HUES64 (cell line): ENCODE measurements around the gene PEX10.
A peak's percentile ranks its signal among the peaks of the same experiment; 100 is the strongest.

Experiments
- H3K27ac ChIP-seq: 2 replicates; pipeline ENCODE4 v1.7.0; 2013; ENCODE audit warnings: low read depth, low read length, inconsistent platforms
- H3K27me3 ChIP-seq: 2 replicates; pipeline ENCODE4 v1.6.1; 2013; ENCODE audit warnings: mild to moderate bottlenecking, low read length; ENCODE audit not compliant: insufficient read depth
- H3K36me3 ChIP-seq: 2 replicates; pipeline ENCODE4 v1.6.1; 2013; ENCODE audit warnings: mild to moderate bottlenecking, low read length; ENCODE audit not compliant: insufficient read depth
- H3K4me1 ChIP-seq: 2 replicates; pipeline ENCODE4 v1.6.1; 2013; ENCODE audit warnings: mild to moderate bottlenecking, low read length, moderate library complexity; ENCODE audit not compliant: insufficient read depth
- H3K4me3 ChIP-seq: 2 replicates; pipeline ENCODE4 v1.5.1; 2013; ENCODE audit warnings: mild to moderate bottlenecking, low read length, moderate library complexity
- H3K9ac ChIP-seq: 2 replicates; pipeline ENCODE4 v1.6.1; 2013; ENCODE audit warnings: mild to moderate bottlenecking, low read depth, low read length
- H3K9me3 ChIP-seq: 2 replicates; pipeline ENCODE4 v1.6.1; 2013; ENCODE audit warnings: low read depth, low read length; ENCODE audit not compliant: insufficient read depth
- WGBS: fragments of 150-250, 120-280 bp; methylation state at CpG from one replicate; pipeline ENCODE4 v1.1.7; 2013; ENCODE audit warnings: missing lambda C conversion rate; 5-methylcytosine and 5-hydroxymethylcytosine counted together

Gene PEX10

DNA sequence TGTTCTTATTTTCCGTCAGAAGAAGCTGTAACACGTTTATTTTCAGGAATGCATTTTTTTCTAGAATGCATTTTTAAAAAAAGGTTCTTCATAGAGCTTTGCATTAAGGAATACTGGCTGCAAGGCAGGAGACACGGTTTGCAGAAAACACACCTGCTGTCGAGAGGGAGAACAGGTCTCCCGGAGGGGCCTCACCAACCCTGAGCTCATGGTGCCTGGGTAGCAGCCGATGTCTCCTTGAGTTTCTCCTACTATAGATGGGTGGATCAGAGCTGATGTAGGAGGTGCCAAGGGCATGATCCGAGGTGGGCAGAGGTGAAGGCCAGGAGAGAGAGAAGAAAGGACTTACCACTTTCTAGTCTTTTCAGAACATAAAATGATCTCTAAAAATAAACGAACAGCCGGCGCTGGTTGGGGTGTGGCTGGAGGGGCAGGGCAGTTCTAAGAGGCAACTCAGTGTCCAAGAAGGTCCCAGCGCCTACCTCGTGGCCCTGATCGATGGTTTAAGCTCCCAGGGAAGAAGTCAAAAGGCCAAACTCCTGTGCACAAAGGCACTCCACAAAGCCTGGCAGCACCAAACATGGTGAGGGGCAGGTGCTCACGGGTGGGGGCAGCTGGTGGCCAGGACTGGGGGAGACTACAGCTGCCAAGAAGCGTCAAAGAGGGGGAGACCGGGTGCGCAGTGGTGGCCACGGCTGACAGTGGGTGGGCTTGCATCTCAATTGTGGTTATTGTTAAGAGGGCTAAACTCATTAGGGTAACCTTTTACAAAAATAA is 33.2 kb downstream of the PEX10 start:
- Histone ChIP-seq H3K4me1 (no peaks in the 10 kb centered on the region), H3K4me3 (no peak overlapping the region), H3K27ac (no peak overlapping the region), H3K9ac (no peak overlapping the region), H3K9me3 (no peaks in the 10 kb centered on the region), H3K36me3 (no peaks in the 10 kb centered on the region), H3K27me3 (no peaks in the 10 kb centered on the region)
- WGBS, result 95% methylated on average over 17 of the region's 18 CpGs

DNA sequence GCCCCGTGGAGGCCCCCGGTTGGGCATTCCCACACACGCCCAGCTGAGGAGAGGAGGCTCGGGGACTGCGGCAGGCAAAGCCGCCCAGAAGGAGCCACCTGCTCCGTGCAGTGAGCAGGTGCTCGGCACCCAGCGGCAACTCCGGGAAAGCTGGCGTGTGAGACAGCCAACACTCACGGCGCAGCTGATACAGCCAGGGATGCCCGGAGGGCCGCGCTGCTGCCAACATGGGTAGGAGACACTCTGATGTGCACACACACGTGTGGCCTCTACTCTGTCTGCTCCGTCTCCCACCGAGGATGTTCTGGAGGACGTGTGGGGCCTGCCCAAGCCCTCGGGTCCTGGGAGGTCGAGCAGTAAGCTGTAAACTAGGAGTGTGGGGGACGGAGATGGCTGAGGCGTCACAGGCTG is 33.9 kb downstream of the PEX10 start:
- WGBS, result 91% methylated on average over 24 of the region's 24 CpGs
- Histone ChIP-seq H3K4me3 (no peak overlapping the region), H3K9me3 (no peaks in the 10 kb centered on the region), H3K36me3 (no peaks in the 10 kb centered on the region), H3K9ac (no peak overlapping the region), H3K27ac (no peak overlapping the region), H3K27me3 (no peaks in the 10 kb centered on the region), H3K4me1 (no peaks in the 10 kb centered on the region)

DNA sequence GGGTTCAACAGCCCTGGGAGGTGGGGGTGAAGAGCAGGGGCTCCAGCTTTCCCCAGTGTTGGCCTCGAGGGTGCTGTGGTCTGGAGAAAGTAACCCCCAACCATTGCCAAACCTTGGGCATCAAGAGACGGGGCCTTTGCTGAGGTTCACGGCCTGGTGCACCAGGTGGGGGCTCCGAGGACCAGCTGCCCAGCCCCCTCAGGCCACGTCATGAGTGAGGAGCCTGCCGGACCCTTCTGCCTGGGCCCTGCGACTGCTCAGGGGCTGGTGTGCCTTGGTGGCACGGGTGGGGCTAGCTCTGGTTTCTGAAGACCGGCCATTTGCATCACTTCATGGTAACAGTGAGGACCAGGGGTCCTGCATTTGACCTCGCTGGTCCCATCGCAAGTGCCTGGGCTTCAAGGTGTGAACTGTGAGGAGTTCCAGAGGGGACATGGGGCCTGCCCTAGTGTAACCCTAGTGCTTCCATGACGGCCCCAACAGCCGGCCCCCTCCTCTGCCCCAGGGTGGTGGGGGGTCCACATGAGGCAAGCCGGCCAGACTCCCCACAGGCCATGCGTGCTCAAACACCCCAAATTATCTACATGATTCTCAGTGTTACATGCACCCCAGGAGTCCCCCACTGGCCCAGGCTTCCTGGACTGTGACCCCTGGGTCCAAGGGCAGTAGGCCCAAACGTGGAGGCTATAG is 34.5 kb downstream of the PEX10 start:
- Histone ChIP-seq H3K4me1 (no peaks in the 10 kb centered on the region), H3K36me3 (no peaks in the 10 kb centered on the region), H3K27ac (no peak overlapping the region), H3K9me3 (no peaks in the 10 kb centered on the region), H3K9ac (no peak overlapping the region), H3K4me3 (no peak overlapping the region), H3K27me3 (no peaks in the 10 kb centered on the region)
- WGBS, result 90% methylated on average over 16 of the region's 16 CpGs

DNA sequence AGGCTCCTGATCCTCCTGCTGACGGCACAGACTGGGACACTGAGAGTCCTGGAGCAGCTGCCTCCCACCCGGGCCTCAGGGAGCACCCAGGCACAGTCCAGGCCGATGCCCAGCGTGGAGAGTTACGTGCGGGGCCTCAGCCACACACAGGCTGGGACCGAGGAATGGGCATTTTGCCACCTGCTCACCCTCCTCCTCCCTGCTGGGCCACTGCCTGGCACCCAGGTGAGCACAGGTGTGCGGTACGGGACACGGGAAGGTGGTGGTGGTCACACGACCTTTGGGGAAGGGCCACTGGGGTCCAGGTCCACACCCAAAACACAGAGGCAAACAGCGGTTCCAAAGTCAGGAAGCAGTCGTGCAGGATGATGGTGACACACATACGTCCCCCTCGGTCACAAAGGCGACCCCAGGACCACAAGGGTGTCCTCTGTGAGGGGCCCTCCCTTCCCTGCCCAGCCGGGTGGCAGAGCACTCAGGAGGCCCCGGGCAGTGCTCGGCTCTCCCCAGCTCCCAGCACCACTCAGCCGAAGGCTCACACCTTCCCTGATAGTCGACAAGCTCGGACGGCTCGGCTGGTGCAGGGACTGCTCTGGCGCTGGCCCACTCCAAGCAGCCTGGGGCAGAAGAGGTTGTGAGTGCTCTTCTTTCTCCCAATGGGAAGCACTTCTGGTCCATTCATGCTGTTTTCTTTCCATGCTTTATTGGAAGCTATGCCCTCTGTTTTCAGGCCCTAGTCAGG is 35.3 kb downstream of the PEX10 start:
- 92% methylated on average over 25 of the region's 25 CpGs for WGBS
- Histone ChIP-seq H3K27ac (no peak overlapping the region), H3K4me1 (no peaks in the 10 kb centered on the region), H3K9me3 (no peaks in the 10 kb centered on the region), H3K36me3 (no peaks in the 10 kb centered on the region), H3K9ac (no peak overlapping the region), H3K27me3 (no peaks in the 10 kb centered on the region), H3K4me3 (no peak overlapping the region)

DNA sequence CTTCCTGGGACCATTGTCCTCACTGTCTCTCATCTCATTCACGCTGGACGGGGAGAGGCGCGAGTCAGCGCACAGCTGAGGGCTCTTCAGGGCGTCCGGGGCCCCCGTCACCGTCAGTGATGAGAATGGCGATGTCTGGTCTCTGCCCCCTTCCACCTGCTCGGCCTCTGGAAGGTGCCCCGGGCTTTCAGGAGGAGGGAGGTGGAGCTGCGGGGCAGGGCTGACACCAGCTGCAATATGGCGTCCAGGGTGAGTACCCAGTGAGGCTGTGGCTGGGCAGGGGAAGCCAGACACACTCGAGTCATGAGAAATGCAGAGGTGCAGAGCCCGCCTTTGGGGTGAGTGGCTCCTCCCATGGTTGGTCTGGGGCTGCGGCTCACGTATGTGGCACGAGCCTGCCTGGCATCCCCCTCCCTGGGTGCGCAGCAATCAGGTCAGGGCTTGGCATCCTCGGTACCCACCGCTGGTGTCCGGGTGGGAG is 36.1 kb downstream of the PEX10 start:
- H3K4me3 ChIP-seq, result no peak overlapping the region
- WGBS, result 92% methylated on average over 23 of the region's 23 CpGs
- no peaks in the 10 kb centered on the region for H3K9me3 ChIP-seq

DNA sequence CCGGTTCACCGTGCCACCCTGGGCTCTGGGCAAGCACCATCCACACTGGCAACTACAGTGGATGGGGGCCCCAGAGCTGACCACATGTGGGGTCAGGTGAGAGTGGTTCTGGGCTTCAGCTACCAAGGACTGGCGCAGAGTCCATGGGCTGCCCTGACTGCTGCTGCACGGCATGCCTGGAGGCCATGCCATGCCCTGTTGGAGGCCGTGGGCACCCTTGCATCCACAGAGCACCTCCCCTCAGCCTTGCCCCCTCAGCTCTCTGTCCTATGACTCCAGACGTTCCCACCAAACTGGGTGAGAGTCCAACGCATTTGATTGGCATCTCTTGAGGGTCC is 36.5 kb downstream of the PEX10 start:
- WGBS, result 93% methylated on average over 7 of the region's 7 CpGs
- no peak overlapping the region for H3K4me3 ChIP-seq
- H3K36me3 ChIP-seq, result no peaks in the 10 kb centered on the region
- H3K27me3 ChIP-seq, result no peaks in the 10 kb centered on the region
- no peaks in the 10 kb centered on the region for H3K4me1 ChIP-seq
- no peak overlapping the region for H3K27ac ChIP-seq
- no peak overlapping the region for H3K9ac ChIP-seq
- no peaks in the 10 kb centered on the region for H3K9me3 ChIP-seq

More for the DNA sequence above, 36.1 kb downstream of the PEX10 start:
- H3K27me3 ChIP-seq, result no peaks in the 10 kb centered on the region
- H3K9ac ChIP-seq, result no peak overlapping the region
- H3K4me1 ChIP-seq, result no peaks in the 10 kb centered on the region
- no peaks in the 10 kb centered on the region for H3K36me3 ChIP-seq
- no peak overlapping the region for H3K27ac ChIP-seq

DNA sequence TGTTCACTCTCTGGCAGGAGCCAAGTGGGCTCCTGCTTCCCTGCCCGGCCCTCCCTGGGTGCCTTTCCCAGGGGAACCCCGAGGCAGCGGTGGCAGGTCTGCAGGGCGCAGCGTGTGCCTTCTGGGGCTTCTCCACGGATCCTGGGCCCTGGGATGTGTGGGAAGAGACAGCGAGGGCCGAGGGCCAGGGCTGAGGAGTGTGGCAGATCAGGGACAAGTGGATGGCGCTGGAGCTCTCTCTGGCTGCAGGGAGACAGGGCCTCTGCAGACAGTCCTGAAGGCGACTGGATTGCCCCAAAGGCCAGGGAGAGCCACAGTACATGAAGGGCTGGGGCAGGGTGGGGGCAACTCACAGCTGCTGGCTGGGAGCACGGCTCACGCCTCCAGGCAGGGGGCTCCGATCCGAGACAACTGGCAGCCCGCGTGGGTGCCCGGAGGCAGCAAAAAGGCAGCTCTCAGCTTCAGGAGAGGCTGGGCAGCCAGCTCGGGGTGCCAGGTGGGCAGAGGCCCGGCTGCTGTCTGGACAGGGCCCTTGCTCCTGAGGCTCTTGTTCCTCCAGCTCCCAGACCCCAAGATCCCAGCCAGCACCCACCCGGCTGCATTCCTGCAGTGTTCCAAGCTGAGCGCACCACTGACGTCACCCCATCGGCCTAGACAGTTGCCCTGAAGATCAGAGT is 37.0 kb downstream of the PEX10 start:
- Histone ChIP-seq H3K36me3 (no peaks in the 10 kb centered on the region), H3K27ac (no peak overlapping the region), H3K9me3 (no peaks in the 10 kb centered on the region), H3K27me3 (no peaks in the 10 kb centered on the region), H3K9ac (0 out of 2 replicates have a peak overlapping the region, but pooled peaks have one; percentile 14), H3K4me3 (no peak overlapping the region), H3K4me1 (no peaks in the 10 kb centered on the region)
- 89% methylated on average over 23 of the region's 23 CpGs for WGBS

DNA sequence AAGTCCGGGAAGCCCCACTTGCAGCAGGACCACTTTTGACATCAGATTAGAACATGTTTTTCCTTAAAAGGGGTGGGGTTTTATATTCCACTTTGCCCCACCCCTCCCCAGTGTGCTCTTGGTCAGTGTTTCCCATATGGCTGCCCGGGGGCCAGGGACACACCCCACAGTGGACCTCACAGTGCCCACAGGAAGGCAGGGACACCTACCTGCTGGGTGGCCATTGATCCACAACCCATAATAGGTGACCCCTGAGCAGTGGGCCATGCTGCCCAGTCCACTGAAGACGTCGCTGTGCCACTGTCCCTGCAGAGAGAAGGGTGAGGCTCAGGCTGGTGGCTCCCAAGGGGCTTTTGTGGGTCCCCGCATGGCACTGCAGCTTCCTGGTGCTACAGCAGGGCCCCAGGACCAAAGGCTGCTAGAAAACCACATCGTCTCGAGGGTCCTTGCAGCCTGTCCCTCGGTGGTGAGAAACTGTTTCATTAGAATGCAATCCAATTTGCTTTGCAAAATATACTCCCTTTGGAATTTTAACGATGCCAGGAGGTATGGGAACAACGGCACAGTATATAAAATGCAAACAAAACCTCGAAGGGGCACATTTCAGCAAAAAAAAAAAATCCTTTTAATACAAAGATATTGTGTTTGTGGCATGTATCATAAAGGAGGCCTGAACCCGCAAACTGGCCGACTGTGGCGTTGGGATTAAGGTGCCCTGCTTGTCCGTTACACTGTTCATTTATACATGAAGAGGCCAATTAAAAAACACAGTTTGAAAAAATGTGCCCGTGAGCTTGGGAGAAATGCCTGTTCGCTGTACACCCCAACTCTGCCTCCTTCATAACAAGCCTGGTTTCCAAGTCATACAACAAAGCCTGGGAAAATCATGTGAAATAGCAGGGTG is 37.9 kb downstream of the PEX10 start:
- 86% methylated on average over 17 of the region's 17 CpGs for WGBS

DNA sequence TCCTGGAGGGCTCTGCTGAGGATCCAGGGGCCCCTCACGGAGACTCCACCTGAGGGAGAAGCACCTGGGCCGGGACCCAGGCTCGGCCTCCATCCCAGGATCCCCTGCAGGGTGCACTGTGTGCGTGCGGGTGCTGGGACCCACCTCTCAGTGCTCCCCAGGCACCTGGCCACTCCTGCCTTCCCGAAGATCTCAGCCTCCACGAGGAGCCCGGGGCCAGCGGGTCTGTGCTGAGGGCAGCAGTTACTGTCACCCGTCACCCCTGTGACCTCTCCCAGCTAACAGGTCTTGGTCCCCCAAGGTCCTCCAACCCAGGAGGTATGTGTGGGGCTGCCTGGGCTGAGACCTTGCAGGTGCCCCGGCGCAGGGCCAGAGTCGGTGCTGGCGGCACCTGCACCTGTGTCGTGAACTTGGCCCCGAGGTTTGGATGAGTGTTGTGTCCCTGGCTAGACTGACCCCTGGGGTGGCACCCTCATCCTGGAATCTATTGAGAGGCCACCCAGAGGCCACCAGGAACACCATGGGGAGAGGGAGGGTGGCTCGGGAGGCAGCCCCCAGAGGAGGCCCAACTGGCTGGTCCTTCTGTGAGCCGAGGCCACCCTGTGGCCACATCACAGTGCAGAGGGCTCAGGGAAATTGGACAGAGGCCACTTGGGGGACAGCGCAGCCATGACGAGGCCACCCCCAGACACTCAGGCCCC is 38.7 kb downstream of the PEX10 start:
- H3K36me3 ChIP-seq, result no peaks in the 10 kb centered on the region
- H3K27me3 ChIP-seq, result no peaks in the 10 kb centered on the region
- WGBS, result 92% methylated on average over 20 of the region's 20 CpGs
- no peaks in the 10 kb centered on the region for H3K4me1 ChIP-seq
- no peak overlapping the region for H3K9ac ChIP-seq
- no peaks in the 10 kb centered on the region for H3K9me3 ChIP-seq
- no peak overlapping the region for H3K4me3 ChIP-seq
- H3K27ac ChIP-seq, result no peak overlapping the region

More for the DNA sequence above, 37.9 kb downstream of the PEX10 start:
- Histone ChIP-seq H3K9ac (no peak overlapping the region), H3K27me3 (no peaks in the 10 kb centered on the region), H3K4me3 (no peak overlapping the region), H3K9me3 (no peaks in the 10 kb centered on the region), H3K4me1 (no peaks in the 10 kb centered on the region), H3K27ac (no peak overlapping the region), H3K36me3 (no peaks in the 10 kb centered on the region)
